GM12892 (cell line): ENCODE data around the gene SAP130.

Experiments used
- POLR2A ChIP-seq: IDR thresholded peaks from 2 replicates; pipeline ENCODE4 v1.6.1; 2011; ENCODE audit warnings: low read depth, low read length, control low read depth
- POLR2AphosphoS5 ChIP-seq: IDR thresholded peaks from 2 replicates; pipeline ENCODE4 v1.6.1; 2011; ENCODE audit warnings: low read depth, low read length, control low read depth
- TAF1 ChIP-seq: IDR thresholded peaks from 2 replicates; pipeline ENCODE4 v1.6.1; 2011; ENCODE audit warnings: low read depth, mild to moderate bottlenecking, control low read depth, low read length, borderline replicate concordance

DNA sequence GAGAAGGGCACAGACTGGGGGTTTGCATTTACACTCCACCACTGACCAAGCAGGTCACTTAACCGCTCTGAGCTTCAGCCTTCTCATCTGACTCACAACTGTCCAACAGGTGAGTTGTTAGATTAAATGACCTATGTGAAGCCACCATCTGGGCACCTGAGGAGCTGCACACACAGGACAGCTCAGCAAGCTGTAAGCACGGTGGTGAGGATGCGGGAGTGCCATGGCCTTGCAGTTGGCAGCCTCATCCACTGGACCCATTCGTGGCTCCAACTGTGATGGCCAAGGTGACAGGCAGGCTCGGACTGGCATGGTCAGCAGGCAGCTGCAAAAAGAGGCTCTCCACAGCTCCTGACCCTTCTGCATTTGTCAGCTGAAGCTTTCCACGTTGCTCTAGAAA lies 118.8 kb downstream of the SAP130 start:
- TF ChIP-seq POLR2A (no peak), POLR2AphosphoS5 (no peak), TAF1 (no peak)
